Measurements from ENCODE around the gene FAF2.

The FAF2 gene

GRCh38 chr5:176514244-176514950 is 66.2 kb downstream of the FAF2 start:
- DNase-seq: no peak

GRCh38 chr5:176515396-176515795 is 67.2 kb downstream of the FAF2 start:
- no peak for DNase-seq

- DNase-seq: no peak
Observed at GRCh38 chr5:176517053-176517661, 69.0 kb downstream of the FAF2 start.

GRCh38 chr5:176519810-176520720 is 71.9 kb downstream of the FAF2 start:
- no peak for DNase-seq

GRCh38 chr5:176521286-176521685 is 73.1 kb downstream of the FAF2 start:
- DNase-seq: no peak

- DNase-seq: no peak
Observed at GRCh38 chr5:176521699-176522263, 73.6 kb downstream of the FAF2 start.

GRCh38 chr5:176524138-176524537 is 76.0 kb downstream of the FAF2 start:
- DNase-seq: no peak

GRCh38 chr5:176524987-176525386 is 76.8 kb downstream of the FAF2 start:
- no peak for DNase-seq

- DNase-seq: no peak
Observed at GRCh38 chr5:176525677-176526076, 77.5 kb downstream of the FAF2 start.

- DNase-seq: no peak
Observed at GRCh38 chr5:176526462-176526861, 78.3 kb downstream of the FAF2 start.

- DNase-seq: no peak
Observed at GRCh38 chr5:176527246-176528222, 79.3 kb downstream of the FAF2 start.

- DNase-seq: no peak
Observed at GRCh38 chr5:176528301-176528700, 80.1 kb downstream of the FAF2 start.

GRCh38 chr5:176528761-176529115 is 80.6 kb downstream of the FAF2 start:
- DNase-seq: no peak

- no peak for DNase-seq
Observed at GRCh38 chr5:176529116-176529740, 81.0 kb downstream of the FAF2 start.

- no peak for DNase-seq
Observed at GRCh38 chr5:176529741-176530141, 81.6 kb downstream of the FAF2 start.

GRCh38 chr5:176530393-176530982 is 82.3 kb downstream of the FAF2 start:
- no peak for DNase-seq

GRCh38 chr5:176530983-176531901 is 83.1 kb downstream of the FAF2 start:
- no peak for DNase-seq

- no peak for DNase-seq
Observed at GRCh38 chr5:176531902-176532493, 83.8 kb downstream of the FAF2 start.

GRCh38 chr5:176532795-176533194 is 84.6 kb downstream of the FAF2 start:
- DNase-seq: no peak

- no peak for DNase-seq
Observed at GRCh38 chr5:176533390-176533789, 85.2 kb downstream of the FAF2 start.

All from HCEC 1CT (cell line).